K562 treated with DMSO at 1 percent for 48 hours (cell line): ENCODE results near the gene TAGLN. TPM values are rescaled to one million over a fixed set of nuclear protein-coding genes. Genes with fewer than 3 reads are reported as not detected.

Experiments
- total RNA-seq: library from RNA; unstranded; fragments of 300-600 nt; gene quantifications from 2 replicates; pipeline ENCODE4 v1.2.3, GENCODE V29; 2022; ENCODE audit warnings: low replicate concordance; ENCODE audit errors: extremely low read depth

Gene TAGLN
- not detected in 2 replicates for total RNA-seq

GRCh38 chr11:117199053-117199915, at the start of gene TAGLN:
TSS of gene TAGLN (plus strand) at chr11:117199370. CDS start at chr11:117203014, 3,644 bp downstream.

GRCh38 chr11:117178210-117179034, 20.7 kb upstream of the TAGLN start, which contains the start of gene SIDT2:
TSS of gene SIDT2 (plus strand) at chr11:117178743. CDS start at chr11:117179264, 521 bp downstream.

GRCh38 chr11:117231842-117232091, 32.6 kb downstream of the TAGLN start, which contains the start of gene PCSK7:
TSS of gene PCSK7 (minus strand) at chr11:117232073. CDS start at chr11:117229844, 2,229 bp downstream.

GRCh38 chr11:117232092-117232878, 33.1 kb downstream of the TAGLN start, which contains the start of gene RNF214:
TSS of gene RNF214 (plus strand) at chr11:117232671. CDS start at chr11:117234273, 1,602 bp downstream.

Other genes starting within 250 kb of the TAGLN start
- not detected in 2 replicates for gene SIK3, start 100.9 kb upstream of the TAGLN start, total RNA-seq
- not detected in 2 replicates for gene PAFAH1B2, start 55.1 kb upstream of the TAGLN start, total RNA-seq
- gene SIDT2, start 20.6 kb upstream of the TAGLN start, total RNA-seq: not detected in 2 replicates
- not detected in 2 replicates for gene PCSK7, start 32.7 kb downstream of the TAGLN start, total RNA-seq
- gene RNF214, start 33.3 kb downstream of the TAGLN start, total RNA-seq: not detected in 2 replicates
- gene BACE1-AS, start 92.0 kb downstream of the TAGLN start, total RNA-seq: not detected in 2 replicates
- gene BACE1, start 116.9 kb downstream of the TAGLN start, total RNA-seq: not detected in 2 replicates
- gene CEP164, start 128.5 kb downstream of the TAGLN start, total RNA-seq: not detected in 2 replicates